ENCODE results near the gene ZNF385B. TPM values are rescaled to one million over a fixed set of nuclear protein-coding genes. Genes with fewer than 3 reads are reported as not detected.
"Not testable (repeated sequence)": the region's sequence is repeated elsewhere in the genome, so short reads cannot be mapped to it uniquely, and the experiment has no call there.

ZNF385B gene
- polyA plus RNA-seq, 3 donors from 2014 or later = not detected

DNA sequence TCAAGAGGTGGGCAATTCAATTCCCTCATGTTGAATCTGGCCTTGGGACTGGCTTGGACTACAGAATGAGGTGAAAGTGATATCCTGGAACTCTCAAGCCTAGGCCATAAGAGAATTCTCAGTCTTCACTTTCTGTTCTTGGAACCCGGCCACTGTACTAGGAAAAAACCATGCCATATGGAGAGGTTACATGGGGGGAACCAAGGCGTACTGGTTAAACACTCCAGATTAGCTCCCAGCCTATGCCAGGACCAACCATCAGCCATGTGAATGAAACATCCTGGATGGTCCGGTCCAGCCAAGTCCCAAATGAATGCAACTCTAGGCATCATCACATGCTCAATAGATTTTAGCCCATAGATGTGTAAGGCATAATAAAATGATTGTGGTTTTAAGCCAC lies 56.4 kb downstream of the ZNF385B start:
- Mint-ChIP-seq H3K36me3 (no peaks in the 10 kb centered on the region), H3K4me1 (no peaks in the 10 kb centered on the region), H3K27ac (no peak overlapping the region), H3K27me3 (ENCODE audit: low read depth in 3 of 3) (no peaks in the 10 kb centered on the region), H3K4me3 (no peak overlapping the region), H3K9me3 (peaks cover 0 to 7% (median 0%) of the 10 kb centered on the region in 6 donors)
- DNase-seq = no peak

DNA sequence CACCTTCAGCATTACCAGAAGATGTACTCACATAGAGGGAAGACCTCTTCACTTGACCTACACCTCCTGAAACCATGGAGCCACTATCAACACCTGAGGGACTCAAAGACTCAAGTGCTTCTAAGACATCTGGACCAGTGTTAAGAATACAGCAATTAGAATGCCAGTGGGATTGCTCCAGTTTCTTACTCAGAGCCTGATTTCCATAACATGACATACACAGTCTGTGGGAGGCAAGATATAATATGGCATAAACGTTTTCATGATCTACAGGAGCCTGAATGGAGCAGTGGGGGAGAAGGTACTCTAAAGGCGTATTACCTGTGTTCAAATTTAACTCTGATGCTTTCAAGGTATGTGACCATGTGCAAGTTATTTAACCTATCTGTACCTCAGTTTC lies 57.2 kb downstream of the ZNF385B start:
- no peaks in the 10 kb centered on the region for H3K36me3 Mint-ChIP-seq
- no peak for DNase-seq
- H3K4me3 Mint-ChIP-seq = no peak overlapping the region
- peaks cover 0 to 7% (median 0%) of the 10 kb centered on the region in 6 donors for H3K9me3 Mint-ChIP-seq
- no peaks in the 10 kb centered on the region for H3K4me1 Mint-ChIP-seq
- H3K27me3 Mint-ChIP-seq (ENCODE audit: low read depth in 3 of 3) = no peaks in the 10 kb centered on the region
- H3K27ac Mint-ChIP-seq = no peak overlapping the region

DNA sequence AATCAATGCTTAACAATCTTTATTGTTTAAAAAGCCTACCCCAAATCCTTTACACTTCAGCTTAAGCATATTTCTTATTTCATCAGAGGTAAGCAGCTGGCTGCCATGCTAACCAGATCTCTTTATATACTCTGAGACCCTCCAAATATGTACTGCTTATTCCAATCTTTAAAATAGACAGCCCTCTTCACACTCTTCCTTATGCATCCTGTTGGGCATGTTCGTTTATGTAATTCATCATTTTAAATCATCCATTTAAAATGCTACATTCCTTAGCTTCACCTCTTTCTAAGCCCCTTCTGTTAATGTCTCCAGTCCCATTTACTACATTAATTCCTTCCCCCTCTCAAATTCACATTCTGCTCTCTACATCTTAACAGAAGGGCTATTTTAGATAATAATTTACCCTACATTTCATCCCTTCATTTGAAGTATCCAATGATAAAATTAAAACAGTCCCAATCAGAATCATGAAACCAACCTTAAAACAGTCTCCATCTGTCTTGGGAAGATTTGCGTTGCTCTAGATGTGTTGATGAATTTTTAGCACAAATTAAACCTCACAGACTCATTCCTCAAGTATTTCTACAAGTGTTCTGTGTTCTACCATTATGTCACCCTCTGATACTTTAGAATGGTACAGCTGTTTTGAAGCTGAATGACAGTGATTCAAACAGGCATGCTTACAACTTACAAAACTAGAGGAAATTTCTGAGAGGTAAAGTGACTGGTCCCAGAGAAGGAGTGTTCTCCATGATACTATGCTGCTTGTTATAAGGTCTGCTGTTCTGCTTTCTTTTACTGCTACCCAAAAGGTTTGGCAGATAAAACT lies 59.1 kb downstream of the ZNF385B start:
- H3K36me3 Mint-ChIP-seq = no peaks in the 10 kb centered on the region
- H3K9me3 Mint-ChIP-seq = peaks cover 0 to 7% (median 0%) of the 10 kb centered on the region in 6 donors
- H3K27me3 Mint-ChIP-seq (ENCODE audit: low read depth in 3 of 3) = no peaks in the 10 kb centered on the region
- no peak overlapping the region for H3K27ac Mint-ChIP-seq
- no peak overlapping the region for H3K4me3 Mint-ChIP-seq
- no peaks in the 10 kb centered on the region for H3K4me1 Mint-ChIP-seq
- DNase-seq = no peak

DNA sequence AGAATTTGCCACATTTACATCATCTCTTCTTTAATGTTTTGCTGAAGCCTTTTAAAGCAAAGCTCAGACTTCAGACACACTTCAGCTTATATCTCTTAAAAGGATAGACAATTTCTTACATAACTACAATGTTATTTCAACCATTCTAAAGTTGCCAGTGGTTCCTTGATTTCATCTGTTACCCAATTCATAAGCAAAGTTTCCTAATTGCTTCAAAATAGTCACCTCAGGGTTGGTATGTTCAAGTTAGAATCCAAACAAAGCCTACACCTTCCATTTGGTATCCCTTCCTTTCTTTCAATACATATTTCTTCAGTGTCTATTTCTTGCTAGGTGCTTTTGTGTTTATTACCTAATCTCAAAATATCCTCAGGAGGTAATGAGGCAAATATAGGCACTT lies 60.6 kb downstream of the ZNF385B start:
- Mint-ChIP-seq H3K27me3 (ENCODE audit: low read depth in 3 of 3) (no peaks in the 10 kb centered on the region), H3K4me1 (no peaks in the 10 kb centered on the region), H3K36me3 (no peaks in the 10 kb centered on the region), H3K9me3 (peaks cover 0 to 2% (median 0%) of the 10 kb centered on the region in 6 donors), H3K4me3 (no peak overlapping the region), H3K27ac (no peak overlapping the region)
- no peak for DNase-seq

DNA sequence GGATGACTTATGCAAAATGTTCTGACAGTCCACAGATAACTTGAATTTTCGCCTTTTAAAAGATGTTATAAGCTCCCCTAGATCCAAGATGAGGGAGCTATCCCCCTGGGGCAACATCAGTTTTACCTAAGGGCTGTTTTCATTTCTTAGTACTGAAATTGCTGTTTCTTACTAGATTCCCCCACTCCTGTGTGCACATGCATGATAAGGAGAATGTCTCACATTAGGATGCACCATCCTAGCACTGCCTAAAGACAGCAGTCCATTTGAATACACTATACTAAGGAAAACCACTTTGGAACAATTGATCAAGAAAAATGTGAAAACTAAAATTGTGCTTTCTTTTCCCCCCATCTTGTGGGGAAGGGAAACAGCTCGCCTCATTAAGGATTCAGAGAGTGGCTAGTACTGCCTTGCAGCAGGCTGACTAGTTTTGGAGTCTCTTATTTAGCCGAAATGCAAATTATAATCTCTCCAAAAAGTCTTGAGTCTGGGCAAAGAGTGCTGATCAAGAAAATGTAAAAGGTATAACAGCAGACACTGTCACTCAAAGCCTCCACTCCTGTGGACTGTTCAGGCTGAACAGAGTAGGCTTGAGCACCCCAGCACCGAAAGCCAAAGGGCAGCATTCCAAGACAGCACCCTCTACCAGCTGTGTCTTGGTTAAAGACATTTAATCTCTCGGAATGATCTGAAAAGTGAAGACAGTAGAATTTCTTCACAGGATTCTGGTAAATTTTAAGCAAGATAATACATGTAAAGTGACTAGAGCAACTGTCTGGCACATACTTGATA lies 65.0 kb downstream of the ZNF385B start:
- Mint-ChIP-seq H3K9me3 (peaks cover 0 to 4% (median 0%) of the 10 kb centered on the region in 6 donors), H3K4me3 (no peak overlapping the region), H3K36me3 (no peaks in the 10 kb centered on the region), H3K27ac (no peak overlapping the region), H3K27me3 (ENCODE audit: low read depth in 3 of 3) (peaks cover 0 to 1% (median 0%) of the 10 kb centered on the region in 3 donors), H3K4me1 (no peaks in the 10 kb centered on the region)
- DNase-seq = no peak

DNA sequence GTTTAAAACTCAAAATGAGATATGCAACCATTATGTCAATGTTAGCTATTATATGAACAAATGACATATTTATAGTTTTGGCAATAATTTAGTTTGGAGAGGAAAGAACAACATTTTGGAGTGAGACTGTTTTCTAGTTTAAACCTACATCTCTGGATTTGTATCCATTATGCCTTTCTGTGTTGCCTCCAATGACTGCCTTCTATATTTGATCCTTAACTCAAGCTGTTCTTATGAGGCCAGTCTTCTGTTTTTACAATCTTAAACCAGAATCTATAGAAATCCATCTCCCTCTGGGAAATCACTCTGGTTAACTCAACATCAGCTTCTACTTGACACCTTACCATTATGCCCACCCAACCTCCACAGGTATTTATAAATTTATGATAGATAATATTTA lies 67.5 kb downstream of the ZNF385B start:
- H3K4me3 Mint-ChIP-seq = no peak overlapping the region
- H3K27me3 Mint-ChIP-seq (ENCODE audit: low read depth in 3 of 3) = peaks cover 0 to 1% (median 0%) of the 10 kb centered on the region in 3 donors
- peaks cover 0 to 4% (median 0%) of the 10 kb centered on the region in 6 donors for H3K9me3 Mint-ChIP-seq
- H3K36me3 Mint-ChIP-seq = no peaks in the 10 kb centered on the region
- H3K4me1 Mint-ChIP-seq = no peaks in the 10 kb centered on the region
- DNase-seq = no peak
- H3K27ac Mint-ChIP-seq = no peak overlapping the region

DNA sequence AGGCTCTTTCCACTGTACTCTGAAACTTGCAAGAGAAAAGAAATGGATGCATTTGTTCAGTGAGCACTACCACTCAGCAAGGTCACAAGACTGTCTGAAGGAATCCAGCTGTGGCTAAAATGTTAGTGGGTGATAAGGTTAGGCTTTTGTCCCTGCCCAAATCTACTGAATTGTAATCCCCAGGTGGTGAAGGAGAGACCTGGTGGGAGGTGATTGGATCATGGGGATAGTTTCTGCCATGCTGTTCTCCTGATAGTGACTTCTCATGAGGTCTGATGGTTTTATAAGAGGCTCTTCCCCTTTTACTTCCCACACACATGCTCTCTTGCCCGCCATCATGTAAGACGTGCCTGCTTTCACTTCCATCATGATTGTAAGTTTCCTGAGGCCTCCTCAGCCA lies 68.2 kb downstream of the ZNF385B start:
- H3K9me3 Mint-ChIP-seq = peaks cover 0 to 4% (median 0%) of the 10 kb centered on the region in 6 donors
- peaks cover 0 to 1% (median 0%) of the 10 kb centered on the region in 3 donors for H3K27me3 Mint-ChIP-seq (ENCODE audit: low read depth in 3 of 3)
- H3K27ac Mint-ChIP-seq = no peak overlapping the region
- no peaks in the 10 kb centered on the region for H3K36me3 Mint-ChIP-seq
- H3K4me1 Mint-ChIP-seq = no peaks in the 10 kb centered on the region
- no peak for DNase-seq
- H3K4me3 Mint-ChIP-seq = no peak overlapping the region

DNA sequence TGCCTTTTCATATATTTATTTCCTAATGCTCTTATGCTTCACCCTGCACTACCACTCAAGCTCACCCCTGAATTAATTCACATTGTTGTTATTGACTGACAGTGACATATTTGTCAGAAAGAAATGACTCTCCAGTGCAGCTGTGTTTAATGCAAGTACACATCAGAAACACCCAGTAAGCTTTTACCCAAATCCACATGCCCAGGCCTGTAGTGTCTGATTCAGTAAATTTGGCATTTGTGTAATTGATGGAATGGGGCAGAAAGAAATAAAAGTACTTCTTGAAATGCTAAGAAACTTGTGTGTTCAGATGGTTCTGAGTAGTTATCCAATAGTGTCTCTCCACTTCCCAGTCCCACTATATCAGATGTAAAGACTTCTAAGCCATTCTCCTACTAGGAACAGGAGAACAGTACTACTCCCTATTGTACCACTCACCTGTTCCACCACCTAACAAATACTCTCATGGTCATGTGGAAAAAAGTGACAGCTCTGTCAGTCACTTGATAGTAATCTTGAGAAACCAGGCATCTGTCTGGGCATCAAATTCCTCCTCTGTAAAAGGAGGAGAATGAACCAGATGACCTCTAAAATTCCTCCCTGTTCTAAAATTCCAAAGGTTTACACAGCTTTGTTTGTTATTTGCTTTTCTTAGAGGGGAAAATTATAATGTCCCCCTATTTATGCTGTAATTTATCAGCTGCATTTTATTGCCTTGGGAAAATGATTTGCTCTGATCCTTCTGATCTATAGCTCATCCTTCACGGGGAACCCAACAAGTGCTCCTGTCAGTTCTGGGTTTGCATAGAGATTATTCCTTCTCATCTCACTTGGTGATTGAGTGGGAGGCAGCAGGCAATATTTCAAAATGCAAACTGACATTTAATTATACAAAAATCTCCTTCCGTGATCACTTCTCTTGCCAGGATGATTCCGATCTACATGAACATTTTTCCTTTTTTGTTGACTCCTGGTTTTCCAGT lies 70.9 kb downstream of the ZNF385B start:
- no peak for DNase-seq

DNA sequence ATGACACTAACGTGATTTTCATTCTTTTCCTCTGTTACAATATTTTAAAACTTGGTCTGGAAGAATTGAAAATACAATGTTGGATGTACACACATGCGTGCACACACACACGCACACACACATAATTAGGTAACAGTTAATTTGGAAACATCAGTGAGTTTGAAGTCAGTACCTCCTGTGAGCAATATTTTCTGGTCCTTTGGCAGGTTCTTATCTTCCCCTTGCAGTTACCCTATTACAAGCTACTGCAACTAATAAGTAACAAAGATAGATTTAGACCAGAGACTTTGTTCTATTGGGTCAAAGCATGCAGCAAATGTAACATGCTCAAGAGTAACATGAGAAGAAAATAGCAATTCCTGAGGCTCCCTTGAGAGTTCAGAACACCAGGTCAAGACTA lies 73.3 kb downstream of the ZNF385B start:
- no peaks in the 10 kb centered on the region for H3K4me1 Mint-ChIP-seq
- no peak for DNase-seq
- no peak overlapping the region for H3K27ac Mint-ChIP-seq
- H3K27me3 Mint-ChIP-seq (ENCODE audit: low read depth in 3 of 3) = no peaks in the 10 kb centered on the region
- H3K9me3 Mint-ChIP-seq = peaks cover 0 to 4% (median 0%) of the 10 kb centered on the region in 6 donors
- no peaks in the 10 kb centered on the region for H3K36me3 Mint-ChIP-seq
- H3K4me3 Mint-ChIP-seq = no peak overlapping the region

More for the DNA sequence above, 70.9 kb downstream of the ZNF385B start:
- Mint-ChIP-seq H3K9me3 (peaks cover 0 to 4% (median 0%) of the 10 kb centered on the region in 6 donors), H3K4me1 (no peaks in the 10 kb centered on the region), H3K4me3 (no peak overlapping the region), H3K27me3 (ENCODE audit: low read depth in 3 of 3) (peaks cover 0 to 1% (median 0%) of the 10 kb centered on the region in 3 donors), H3K36me3 (no peaks in the 10 kb centered on the region), H3K27ac (no peak overlapping the region)

DNA sequence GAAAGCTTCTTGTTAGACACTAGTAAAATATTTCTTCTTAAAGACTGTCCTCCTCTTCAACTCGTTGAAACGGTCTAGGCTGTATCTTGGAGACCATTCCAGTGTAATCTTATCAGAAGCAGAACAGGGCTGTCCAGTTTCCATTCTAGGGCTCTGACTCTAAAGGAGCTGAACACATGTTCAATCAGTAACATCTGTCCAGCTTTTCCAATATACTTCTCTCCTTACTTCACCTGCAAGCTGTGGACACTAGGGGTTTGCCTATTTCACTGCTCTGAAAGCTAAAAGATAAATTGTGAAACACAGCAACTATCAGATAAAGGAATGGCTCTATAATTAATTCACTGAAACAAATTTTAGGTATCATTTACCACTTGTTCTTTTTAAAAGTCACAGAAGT lies 73.8 kb downstream of the ZNF385B start:
- H3K27me3 Mint-ChIP-seq (ENCODE audit: low read depth in 3 of 3) = no peaks in the 10 kb centered on the region
- H3K36me3 Mint-ChIP-seq = no peaks in the 10 kb centered on the region
- peaks cover 0 to 4% (median 0%) of the 10 kb centered on the region in 6 donors for H3K9me3 Mint-ChIP-seq
- H3K4me1 Mint-ChIP-seq = no peaks in the 10 kb centered on the region
- DNase-seq = no peak
- no peak overlapping the region for H3K4me3 Mint-ChIP-seq
- no peak overlapping the region for H3K27ac Mint-ChIP-seq

DNA sequence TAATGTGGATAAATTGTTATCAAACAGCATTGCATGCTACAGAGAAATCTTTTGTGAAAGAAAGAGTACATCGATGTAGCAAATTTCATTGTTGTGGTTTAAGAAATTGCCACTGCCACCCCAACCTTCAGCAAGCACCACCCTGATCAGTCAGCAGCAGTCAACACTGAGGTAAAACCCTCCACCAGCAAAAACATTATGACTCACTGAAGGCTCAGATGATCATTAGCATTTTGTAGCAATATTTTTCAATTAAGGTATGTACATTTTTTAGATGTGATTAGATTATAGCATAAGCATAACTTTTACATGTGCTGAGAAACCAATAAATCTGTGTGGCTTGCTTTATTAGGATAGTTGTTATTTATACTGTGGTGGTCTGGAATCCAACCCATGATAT lies 75.5 kb downstream of the ZNF385B start:
- H3K4me1 Mint-ChIP-seq = no peaks in the 10 kb centered on the region
- no peaks in the 10 kb centered on the region for H3K27me3 Mint-ChIP-seq (ENCODE audit: low read depth in 3 of 3)
- no peak overlapping the region for H3K27ac Mint-ChIP-seq
- H3K4me3 Mint-ChIP-seq = no peak overlapping the region
- no peaks in the 10 kb centered on the region for H3K36me3 Mint-ChIP-seq
- no peak for DNase-seq
- H3K9me3 Mint-ChIP-seq = peaks cover 0 to 4% (median 0%) of the 10 kb centered on the region in 6 donors

DNA sequence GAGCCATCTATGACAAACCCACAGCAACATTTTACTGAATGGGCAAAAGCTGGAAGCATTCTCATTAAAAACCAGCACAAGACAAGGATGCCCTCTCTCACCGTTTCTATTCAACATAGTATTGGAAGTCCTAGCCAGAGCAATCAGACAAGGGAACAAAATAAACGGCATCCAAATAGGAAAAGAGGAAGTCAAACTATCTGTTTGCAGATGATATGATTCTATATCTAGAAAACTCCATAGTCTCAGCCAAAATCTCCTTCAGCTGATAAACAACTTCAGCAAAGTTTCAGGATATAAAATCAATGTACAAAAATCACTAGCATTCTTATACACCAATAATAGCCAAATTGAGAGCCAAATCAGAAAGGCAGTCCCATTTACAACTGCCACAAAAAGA lies 79.1 kb downstream of the ZNF385B start:
- not testable (repeated sequence) for H3K27me3 Mint-ChIP-seq (ENCODE audit: low read depth in 3 of 3); DNase-seq; H3K4me1 Mint-ChIP-seq

DNA sequence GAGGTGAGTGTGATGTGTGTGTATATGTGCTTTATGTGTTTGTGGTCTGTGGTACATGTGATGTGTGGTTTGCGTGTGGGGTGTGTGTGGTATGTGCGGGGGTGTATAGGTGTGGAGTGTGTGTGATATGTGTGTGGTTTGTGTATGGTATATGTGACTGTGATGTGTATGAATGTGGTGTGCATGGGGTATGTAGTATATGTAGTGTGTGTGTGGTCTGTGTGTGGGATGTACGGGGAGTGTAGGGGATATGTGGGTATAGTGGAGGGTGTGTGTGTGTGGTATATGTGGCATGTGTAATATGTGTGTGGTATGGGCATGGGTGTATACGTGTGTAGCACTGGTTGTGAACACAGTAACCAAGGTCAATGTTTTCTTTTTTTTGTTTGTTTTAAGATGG lies 87.4 kb downstream of the ZNF385B start:
- Mint-ChIP-seq H3K36me3 (no peaks in the 10 kb centered on the region), H3K27ac (no peak overlapping the region), H3K9me3 (peaks cover 0 to 2% (median 0%) of the 10 kb centered on the region in 6 donors), H3K4me1 (no peaks in the 10 kb centered on the region), H3K27me3 (ENCODE audit: low read depth in 3 of 3) (peaks cover 0 to 4% (median 0%) of the 10 kb centered on the region in 3 donors), H3K4me3 (no peak overlapping the region)
- no peak for DNase-seq

More for the DNA sequence above, 79.1 kb downstream of the ZNF385B start:
- H3K27ac Mint-ChIP-seq, H3K4me3 Mint-ChIP-seq, H3K36me3 Mint-ChIP-seq, H3K9me3 Mint-ChIP-seq: not testable (repeated sequence)

All from immature natural killer cell (primary cell).